H9 (cell line): ENCODE measurements around the gene CCDC92B. TPM values are rescaled to one million over a fixed set of nuclear protein-coding genes. Genes with fewer than 3 reads are reported as not detected.

Experiments used
- DNase-seq: peaks from one replicate; pipeline ENCODE4 v3.0.0-alpha.2; 2017
- H2AFZ ChIP-seq: one replicate; pipeline ENCODE4 v1.6.1; 2013; ENCODE audit warnings: mild to moderate bottlenecking, low read length, control low read depth, moderate library complexity
- H2AK5ac ChIP-seq: 2 replicates; pipeline ENCODE4 v1.6.1; 2013; ENCODE audit warnings: low read length, control low read depth, mixed read lengths; ENCODE audit not compliant: insufficient read length
- H2BK120ac ChIP-seq: one replicate; pipeline ENCODE4 v1.6.1; 2013; ENCODE audit warnings: low read depth, mild to moderate bottlenecking, low read length, control low read depth, inconsistent platforms; ENCODE audit not compliant: poor library complexity, severe bottlenecking
- H2BK12ac ChIP-seq: 2 replicates; pipeline ENCODE4 v1.6.1; 2013; ENCODE audit warnings: low read length, control low read depth, mixed read lengths, low read depth; ENCODE audit not compliant: insufficient read length
- H2BK15ac ChIP-seq: 2 replicates; pipeline ENCODE4 v1.6.1; 2013; ENCODE audit warnings: low read depth, low read length, control low read depth
- H2BK20ac ChIP-seq: one replicate; pipeline ENCODE4 v1.6.1; 2013; ENCODE audit warnings: low read depth, mild to moderate bottlenecking, low read length, control low read depth, inconsistent platforms; ENCODE audit not compliant: poor library complexity, severe bottlenecking
- H2BK5ac ChIP-seq: 2 replicates; pipeline ENCODE4 v1.6.1; 2013; ENCODE audit warnings: low read length, control low read depth, mixed read lengths; ENCODE audit not compliant: insufficient read length
- H3K14ac ChIP-seq: 2 replicates; pipeline ENCODE4 v1.6.1; 2013; ENCODE audit warnings: low read length, control low read depth; ENCODE audit not compliant: insufficient read depth
- H3K18ac ChIP-seq: 2 replicates; pipeline ENCODE4 v1.6.1; 2013; ENCODE audit warnings: low read depth, mild to moderate bottlenecking, mixed read lengths, low read length, control low read depth; ENCODE audit not compliant: insufficient read length
- H3K23ac ChIP-seq: 2 replicates; pipeline ENCODE4 v1.6.1; 2013; ENCODE audit warnings: low read length, control low read depth, mixed read lengths, low read depth; ENCODE audit not compliant: insufficient read length
- H3K23me2 ChIP-seq: 2 replicates; pipeline ENCODE4 v1.6.1; 2013; ENCODE audit warnings: low read depth, mild to moderate bottlenecking, mixed read lengths, low read length, control low read depth; ENCODE audit not compliant: insufficient read length, poor library complexity, severe bottlenecking
- H3K27ac ChIP-seq: 2 replicates; pipeline ENCODE4 v1.5.1; 2013; ENCODE audit warnings: low read length, control low read depth, mixed read lengths, low read depth; ENCODE audit not compliant: insufficient read length
- H3K27me3 ChIP-seq: 2 replicates; pipeline ENCODE4 v1.6.1; 2013; ENCODE audit warnings: low read length, control low read depth, inconsistent platforms; ENCODE audit not compliant: insufficient read depth
- H3K4ac ChIP-seq: 2 replicates; pipeline ENCODE4 v1.6.1; 2013; ENCODE audit warnings: low read depth, mild to moderate bottlenecking, control low read depth, inconsistent platforms, low read length, moderate library complexity
- H3K4me1 ChIP-seq: 2 replicates; pipeline ENCODE4 v1.6.1; 2013; ENCODE audit warnings: low read length, control low read depth, inconsistent platforms; ENCODE audit not compliant: insufficient read depth
- H3K4me2 ChIP-seq: 2 replicates; pipeline ENCODE4 v1.6.1; 2013; ENCODE audit warnings: low read length, control low read depth, mixed read lengths; ENCODE audit not compliant: insufficient read length, insufficient read depth
- H3K56ac ChIP-seq: 2 replicates; pipeline ENCODE4 v1.6.1; 2013; ENCODE audit warnings: low read depth, mild to moderate bottlenecking, mixed read lengths, low read length, control low read depth; ENCODE audit not compliant: insufficient read length
- H3K79me1 ChIP-seq: 2 replicates; pipeline ENCODE4 v1.6.1; 2013; ENCODE audit warnings: low read depth, mild to moderate bottlenecking, moderate library complexity, low read length, control low read depth, inconsistent platforms; ENCODE audit not compliant: insufficient read depth, poor library complexity, severe bottlenecking
- H3K79me2 ChIP-seq: 2 replicates; pipeline ENCODE4 v1.6.1; 2013; ENCODE audit warnings: low read length, control low read depth, inconsistent platforms; ENCODE audit not compliant: insufficient read depth
- H3K9ac ChIP-seq: 2 replicates; pipeline ENCODE4 v1.6.1; 2013; ENCODE audit warnings: low read length, control low read depth, mixed read lengths; ENCODE audit not compliant: insufficient read length; ENCODE audit errors: extremely low read depth
- H3K9me3 ChIP-seq: one replicate; pipeline ENCODE4 v1.6.1; 2013; ENCODE audit warnings: low read depth, low read length, inconsistent platforms; ENCODE audit not compliant: control insufficient read depth
- H3T11ph ChIP-seq: one replicate; pipeline ENCODE4 v1.6.1; 2013; ENCODE audit warnings: mild to moderate bottlenecking, low read length, control low read depth, inconsistent platforms
- H4K20me1 ChIP-seq: one replicate; pipeline ENCODE4 v1.6.1; 2013; ENCODE audit not compliant: control insufficient read depth, insufficient read length, insufficient read depth
- H4K5ac ChIP-seq: 2 replicates; pipeline ENCODE4 v1.6.1; 2013; ENCODE audit warnings: low read depth, mild to moderate bottlenecking, mixed read lengths, low read length, control low read depth; ENCODE audit not compliant: insufficient read length
- H4K8ac ChIP-seq: replicated peaks from 2 replicates; pipeline ENCODE4 v1.6.1; 2013; ENCODE audit warnings: low read length, control low read depth, mixed read lengths, low read depth; ENCODE audit not compliant: insufficient read length
- H4K91ac ChIP-seq: 2 replicates; pipeline ENCODE4 v1.6.1; 2013; ENCODE audit warnings: low read depth, mild to moderate bottlenecking, moderate library complexity, mixed read lengths, low read length, control low read depth; ENCODE audit not compliant: insufficient read length
- H3K27ac Mint-ChIP-seq, 3 experiments: 2 replicates in 2 of 3; 3 replicates in 1 of 3; pipeline ENCODE4 v1.8.0; 2020 to 2021; ENCODE audit warnings: mixed read lengths in 3 of 3, mild to moderate bottlenecking in 1 of 3, moderate library complexity in 1 of 3
- H3K27me3 Mint-ChIP-seq: 2 replicates; pipeline ENCODE4 v1.8.0; 2021; ENCODE audit warnings: low read depth, mild to moderate bottlenecking, moderate library complexity, mixed read lengths
- H3K36me3 Mint-ChIP-seq, 3 experiments: 2 replicates in 2 of 3; 3 replicates in 1 of 3; pipeline ENCODE4 v1.8.0; 2020 to 2021; ENCODE audit warnings: low read depth in 3 of 3, mixed read lengths in 3 of 3; ENCODE audit not compliant: insufficient read depth in 1 of 3
- H3K4me1 Mint-ChIP-seq, 2 experiments: 2 replicates each; pipeline ENCODE4 v1.8.0; 2020; ENCODE audit warnings: mixed read lengths in 2 of 2
- H3K4me3 Mint-ChIP-seq, 2 experiments: 2 replicates in 1 of 2; 3 replicates in 1 of 2; pipeline ENCODE4 v1.8.0; 2020 to 2021; ENCODE audit warnings: mild to moderate bottlenecking in 2 of 2, mixed read lengths in 2 of 2, moderate library complexity in 1 of 2
- H3K9me3 Mint-ChIP-seq, 2 experiments: 2 replicates in 1 of 2; 3 replicates in 1 of 2; pipeline ENCODE4 v1.8.0; 2020; ENCODE audit warnings: mild to moderate bottlenecking in 2 of 2, mixed read lengths in 2 of 2, moderate library complexity in 1 of 2
- WGBS: extraction: QIAGEN DNeasy Blood & Tissue Kit; methylation state at CpG from one replicate; pipeline ENCODE4 v1.1.7; 2013; ENCODE audit warnings: missing lambda C conversion rate, low lambda C conversion rate, mixed read lengths; ENCODE audit not compliant: insufficient read length; ENCODE audit errors: extremely low coverage; 5-methylcytosine and 5-hydroxymethylcytosine counted together
- total RNA-seq: library from RNA; stranded (reverse); gene quantifications from 2 replicates; pipeline ENCODE4 v1.2.1, GENCODE V29; 2021
- TF ChIP-seq, protein P1 (sequence below): fragments of 200-600 bp; sonication (generic); conservative IDR thresholded peaks from 3 replicates; pipeline ENCODE4 v1.8.0; 2021; ENCODE audit warnings: antibody characterized with exemption, mild to moderate bottlenecking

The CCDC92B gene
- total RNA-seq, 1 experiment from 2014 or later, result 8.0 TPM

DNA sequence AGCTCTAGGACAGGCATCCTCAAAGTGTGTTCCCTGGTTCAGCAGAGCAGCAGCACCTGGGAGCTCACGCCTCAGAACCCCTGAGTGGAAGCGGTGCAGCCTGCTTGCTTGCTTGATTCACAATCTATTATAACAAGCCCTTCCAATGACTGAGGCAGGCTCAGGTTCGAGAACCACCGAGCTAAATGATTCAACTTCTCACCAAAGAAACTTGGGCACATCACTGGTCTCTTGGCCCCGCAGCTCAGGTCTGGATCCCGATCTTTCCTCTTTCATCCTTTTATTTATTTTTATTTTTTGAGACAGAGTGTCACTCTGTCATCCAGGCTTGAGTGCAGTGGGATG, 62.4 kb downstream of the CCDC92B start:
- Histone ChIP-seq H3K4me2 (no peak overlapping the region), H3K14ac (no peak overlapping the region; the same call in 1 of the 2 replicates), H3T11ph (no peak overlapping the region), H4K5ac (no peak overlapping the region), H3K27me3 (no peaks in the 10 kb centered on the region), H3K9ac (no peak overlapping the region), H3K27ac (no peak overlapping the region), H2BK12ac (no peak overlapping the region), H2AFZ (no peak overlapping the region), H2AK5ac (no peak overlapping the region), H2BK15ac (no peak overlapping the region), H3K18ac (no peak overlapping the region), H3K4me1 (no peaks in the 10 kb centered on the region), H4K8ac (no peak overlapping the region), H2BK120ac (no peak overlapping the region), H4K20me1 (no peaks in the 10 kb centered on the region), H3K23me2 (no peaks in the 10 kb centered on the region), H3K4ac (no peak overlapping the region), H3K79me2 (no peaks in the 10 kb centered on the region), H3K56ac (no peak overlapping the region), H3K79me1 (no peaks in the 10 kb centered on the region), H3K23ac (no peak overlapping the region), H2BK20ac (no peak overlapping the region), H3K9me3 (no peaks in the 10 kb centered on the region), H2BK5ac (no peak overlapping the region), H4K91ac (no peak overlapping the region)
- peaks cover 9 to 19% of the 10 kb centered on the region in 2 experiments for H3K4me1 Mint-ChIP-seq
- no peaks in the 10 kb centered on the region for H3K9me3 Mint-ChIP-seq
- no peak for DNase-seq
- peaks cover 2 to 33% (median 21%) of the 10 kb centered on the region in 3 experiments; a peak in 6 of 7 replicates for H3K36me3 Mint-ChIP-seq
- TF ChIP-seq, protein P1, sequence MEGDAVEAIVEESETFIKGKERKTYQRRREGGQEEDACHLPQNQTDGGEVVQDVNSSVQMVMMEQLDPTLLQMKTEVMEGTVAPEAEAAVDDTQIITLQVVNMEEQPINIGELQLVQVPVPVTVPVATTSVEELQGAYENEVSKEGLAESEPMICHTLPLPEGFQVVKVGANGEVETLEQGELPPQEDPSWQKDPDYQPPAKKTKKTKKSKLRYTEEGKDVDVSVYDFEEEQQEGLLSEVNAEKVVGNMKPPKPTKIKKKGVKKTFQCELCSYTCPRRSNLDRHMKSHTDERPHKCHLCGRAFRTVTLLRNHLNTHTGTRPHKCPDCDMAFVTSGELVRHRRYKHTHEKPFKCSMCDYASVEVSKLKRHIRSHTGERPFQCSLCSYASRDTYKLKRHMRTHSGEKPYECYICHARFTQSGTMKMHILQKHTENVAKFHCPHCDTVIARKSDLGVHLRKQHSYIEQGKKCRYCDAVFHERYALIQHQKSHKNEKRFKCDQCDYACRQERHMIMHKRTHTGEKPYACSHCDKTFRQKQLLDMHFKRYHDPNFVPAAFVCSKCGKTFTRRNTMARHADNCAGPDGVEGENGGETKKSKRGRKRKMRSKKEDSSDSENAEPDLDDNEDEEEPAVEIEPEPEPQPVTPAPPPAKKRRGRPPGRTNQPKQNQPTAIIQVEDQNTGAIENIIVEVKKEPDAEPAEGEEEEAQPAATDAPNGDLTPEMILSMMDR, result no peak
- no peak overlapping the region for H3K4me3 Mint-ChIP-seq
- no CpG with 5 or more reads among the region's 6 CpGs for WGBS
- peak overlapping the region in 2 of 3 experiments; percentile 48 to 53; a peak in 3 of 7 replicates for H3K27ac Mint-ChIP-seq
- no peaks in the 10 kb centered on the region for H3K27me3 Mint-ChIP-seq
